PFSK-1 (cell line): ENCODE measurements around the gene RAB9B.

Experiments used
- FOXP2 ChIP-seq: optimal IDR thresholded peaks from 2 replicates; pipeline ENCODE3; 2011; ENCODE audit warnings: borderline replicate concordance, control low read depth, inconsistent platforms; ENCODE audit not compliant: insufficient read depth; ENCODE audit errors: extremely low read length, extremely low read depth
- POLR2AphosphoS5 ChIP-seq: IDR thresholded peaks from 2 replicates; pipeline ENCODE4 v1.6.1; 2012; ENCODE audit warnings: low read depth, mild to moderate bottlenecking, control low read depth, low read length, moderate library complexity
- SIN3A ChIP-seq: IDR thresholded peaks from 2 replicates; pipeline ENCODE4 v1.6.1; 2012; ENCODE audit warnings: mild to moderate bottlenecking, low read length, moderate library complexity, borderline replicate concordance; ENCODE audit not compliant: insufficient read depth
- TAF1 ChIP-seq: IDR thresholded peaks from 2 replicates; pipeline ENCODE4 v1.6.1; 2012; ENCODE audit warnings: low read length, control low read depth, borderline replicate concordance; ENCODE audit not compliant: insufficient read depth
- TF ChIP-seq, protein P1 (sequence below), 2 experiments: IDR thresholded peaks; 2 replicates each; pipeline versions ENCODE4 v1.6.1 to v1.8.0; 2011 to 2012; ENCODE audit warnings: low read depth in 2 of 2, low read length in 2 of 2, control low read depth in 1 of 2, inconsistent platforms in 1 of 2, mild to moderate bottlenecking in 1 of 2, moderate library complexity in 1 of 2; ENCODE audit not compliant: insufficient read depth in 1 of 2

Gene RAB9B

DNA sequence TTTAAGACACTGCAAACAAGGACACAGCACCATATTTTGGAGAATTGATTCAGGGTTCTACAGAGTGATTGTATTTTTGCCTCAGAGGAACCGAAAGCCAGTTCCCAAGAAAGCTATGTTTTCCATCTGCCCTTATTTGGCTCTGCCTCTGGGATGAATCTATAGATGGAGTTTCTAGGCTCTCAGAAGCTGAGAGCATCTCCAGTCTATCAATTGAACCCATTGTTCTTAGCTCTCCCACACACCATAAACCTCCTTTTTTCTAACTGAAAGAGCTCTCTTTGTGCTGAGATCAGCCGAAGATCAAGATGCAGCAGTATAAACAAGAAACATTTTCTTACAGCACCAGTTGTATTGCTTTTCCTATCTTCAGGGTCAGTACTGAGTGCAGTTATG is 38.5 kb downstream of the RAB9B start:
- TF ChIP-seq FOXP2 (no peak), SIN3A (no peak), POLR2AphosphoS5 (no peak), TAF1 (no peak)

DNA sequence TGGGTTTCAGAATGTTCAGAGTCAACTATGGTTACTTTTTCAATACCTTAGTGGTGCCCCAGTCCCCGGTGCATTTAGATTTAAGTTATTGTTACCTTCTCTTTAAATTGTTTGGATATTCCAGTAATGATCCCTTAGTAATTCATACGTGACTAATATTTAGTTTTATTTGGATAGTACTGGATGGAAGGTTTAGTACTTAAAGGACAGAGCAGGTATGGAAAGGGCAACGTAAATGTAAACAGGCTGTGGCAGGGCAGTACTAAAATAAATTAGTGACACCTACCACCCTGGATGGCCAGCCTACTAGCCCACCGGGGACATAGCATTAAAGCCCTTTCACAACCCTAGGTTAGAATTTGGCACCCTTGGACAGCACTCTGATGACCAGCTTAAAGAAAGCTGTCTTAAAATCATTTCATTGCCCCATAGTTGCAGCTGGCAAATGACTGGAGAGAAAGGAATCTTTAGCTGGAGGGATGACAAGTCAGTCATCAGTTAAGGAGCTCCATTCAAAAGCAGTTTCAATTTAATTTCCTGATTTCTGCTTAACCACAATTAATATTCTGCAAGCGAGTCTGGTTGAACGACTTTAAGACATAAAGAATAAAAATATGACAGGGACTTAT is 39.0 kb downstream of the RAB9B start:
- TF ChIP-seq TAF1 (no peak), SIN3A (no peak), FOXP2 (no peak), POLR2AphosphoS5 (no peak)
- TF ChIP-seq, protein P1, sequence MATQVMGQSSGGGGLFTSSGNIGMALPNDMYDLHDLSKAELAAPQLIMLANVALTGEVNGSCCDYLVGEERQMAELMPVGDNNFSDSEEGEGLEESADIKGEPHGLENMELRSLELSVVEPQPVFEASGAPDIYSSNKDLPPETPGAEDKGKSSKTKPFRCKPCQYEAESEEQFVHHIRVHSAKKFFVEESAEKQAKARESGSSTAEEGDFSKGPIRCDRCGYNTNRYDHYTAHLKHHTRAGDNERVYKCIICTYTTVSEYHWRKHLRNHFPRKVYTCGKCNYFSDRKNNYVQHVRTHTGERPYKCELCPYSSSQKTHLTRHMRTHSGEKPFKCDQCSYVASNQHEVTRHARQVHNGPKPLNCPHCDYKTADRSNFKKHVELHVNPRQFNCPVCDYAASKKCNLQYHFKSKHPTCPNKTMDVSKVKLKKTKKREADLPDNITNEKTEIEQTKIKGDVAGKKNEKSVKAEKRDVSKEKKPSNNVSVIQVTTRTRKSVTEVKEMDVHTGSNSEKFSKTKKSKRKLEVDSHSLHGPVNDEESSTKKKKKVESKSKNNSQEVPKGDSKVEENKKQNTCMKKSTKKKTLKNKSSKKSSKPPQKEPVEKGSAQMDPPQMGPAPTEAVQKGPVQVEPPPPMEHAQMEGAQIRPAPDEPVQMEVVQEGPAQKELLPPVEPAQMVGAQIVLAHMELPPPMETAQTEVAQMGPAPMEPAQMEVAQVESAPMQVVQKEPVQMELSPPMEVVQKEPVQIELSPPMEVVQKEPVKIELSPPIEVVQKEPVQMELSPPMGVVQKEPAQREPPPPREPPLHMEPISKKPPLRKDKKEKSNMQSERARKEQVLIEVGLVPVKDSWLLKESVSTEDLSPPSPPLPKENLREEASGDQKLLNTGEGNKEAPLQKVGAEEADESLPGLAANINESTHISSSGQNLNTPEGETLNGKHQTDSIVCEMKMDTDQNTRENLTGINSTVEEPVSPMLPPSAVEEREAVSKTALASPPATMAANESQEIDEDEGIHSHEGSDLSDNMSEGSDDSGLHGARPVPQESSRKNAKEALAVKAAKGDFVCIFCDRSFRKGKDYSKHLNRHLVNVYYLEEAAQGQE (IDR thresholded peaks at IDR 0.05; ENCODE audit: insufficient read depth in 1 of 2, low read depth in 2 of 2, low read length in 2 of 2), result no peak

DNA sequence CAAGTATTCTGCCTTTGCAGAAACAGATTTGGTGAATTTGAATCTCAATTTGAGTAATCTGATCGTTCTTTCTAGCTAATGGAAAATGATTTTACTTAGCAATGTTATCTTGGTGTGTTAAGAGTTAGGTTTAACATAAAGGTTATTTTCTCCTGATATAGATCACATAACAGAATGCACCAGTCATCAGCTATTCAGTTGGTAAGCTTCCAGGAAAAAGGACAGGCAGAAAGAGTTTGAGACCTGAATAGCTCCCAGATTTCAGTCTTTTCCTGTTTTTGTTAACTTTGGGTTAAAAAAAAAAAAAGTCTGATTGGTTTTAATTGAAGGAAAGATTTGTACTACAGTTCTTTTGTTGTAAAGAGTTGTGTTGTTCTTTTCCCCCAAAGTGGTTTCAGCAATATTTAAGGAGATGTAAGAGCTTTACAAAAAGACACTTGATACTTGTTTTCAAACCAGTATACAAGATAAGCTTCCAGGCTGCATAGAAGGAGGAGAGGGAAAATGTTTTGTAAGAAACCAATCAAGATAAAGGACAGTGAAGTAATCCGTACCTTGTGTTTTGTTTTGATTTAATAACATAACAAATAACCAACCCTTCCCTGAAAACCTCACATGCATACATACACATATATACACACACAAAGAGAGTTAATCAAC is 40.1 kb downstream of the RAB9B start:
- TF ChIP-seq FOXP2 (no peak), TAF1 (no peak)

DNA sequence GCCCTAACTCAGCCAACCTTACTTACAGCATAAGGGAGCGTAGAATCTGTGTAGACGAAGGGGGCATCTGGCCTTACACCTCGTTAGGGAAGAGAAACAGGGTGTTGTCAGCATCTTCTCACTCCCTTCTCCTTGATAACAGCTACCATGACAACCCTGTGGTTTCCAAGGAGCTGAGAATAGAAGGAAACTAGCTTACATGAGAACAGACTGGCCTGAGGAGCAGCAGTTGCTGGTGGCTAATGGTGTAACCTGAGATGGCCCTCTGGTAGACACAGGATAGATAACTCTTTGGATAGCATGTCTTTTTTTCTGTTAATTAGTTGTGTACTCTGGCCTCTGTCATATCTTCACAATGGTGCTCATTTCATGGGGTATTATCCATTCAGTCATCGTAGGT is 40.8 kb downstream of the RAB9B start:
- TF ChIP-seq POLR2AphosphoS5 (no peak), TAF1 (no peak), FOXP2 (no peak), SIN3A (no peak)
- TF ChIP-seq, protein P1 (IDR thresholded peaks at IDR 0.05; ENCODE audit: insufficient read depth in 1 of 2, low read depth in 2 of 2, low read length in 2 of 2), result no peak

DNA sequence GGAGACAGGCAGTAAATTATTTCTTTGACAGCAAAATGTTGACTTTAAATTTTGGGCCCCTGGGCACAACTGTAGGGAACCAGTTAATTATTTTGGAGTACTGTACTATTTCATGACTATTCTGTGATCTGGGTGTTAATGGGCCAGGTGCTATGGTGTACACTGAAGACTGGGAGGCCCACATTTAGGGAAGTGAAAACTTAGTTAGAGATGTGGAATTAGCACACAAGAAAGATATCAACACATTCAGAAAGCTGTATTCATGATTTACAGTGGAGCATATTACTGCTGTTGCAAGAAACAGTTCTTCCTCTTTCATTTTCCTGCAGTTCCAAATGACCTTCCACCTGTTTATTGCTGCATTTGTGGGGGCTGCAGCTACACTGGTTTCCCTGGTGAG is 43.1 kb downstream of the RAB9B start:
- TF ChIP-seq POLR2AphosphoS5 (no peak), SIN3A (no peak), FOXP2 (no peak), TAF1 (no peak)
- TF ChIP-seq, protein P1 (IDR thresholded peaks at IDR 0.05; ENCODE audit: insufficient read depth in 1 of 2, low read depth in 2 of 2, low read length in 2 of 2), result no peak

DNA sequence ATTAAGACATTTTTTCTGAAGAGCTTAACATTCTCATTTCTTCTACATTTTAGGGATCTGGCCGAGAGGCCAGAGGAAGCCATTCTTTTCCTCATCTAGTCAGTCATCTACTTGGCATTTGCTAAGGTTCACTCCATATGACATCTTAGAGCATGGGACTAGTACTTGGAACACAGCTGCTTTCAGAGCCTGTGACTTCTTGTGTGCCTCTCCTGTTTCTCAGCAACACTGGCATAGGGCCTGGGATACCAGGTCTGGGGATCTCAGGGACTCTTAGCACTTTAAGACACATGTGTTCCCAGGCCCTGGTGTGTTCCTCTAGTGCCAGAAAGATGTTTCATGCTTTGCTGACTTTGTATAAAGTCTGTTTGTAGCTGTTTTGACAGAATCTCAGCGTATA is 48.1 kb downstream of the RAB9B start:
- TF ChIP-seq, protein P1 (IDR thresholded peaks at IDR 0.05; ENCODE audit: insufficient read depth in 1 of 2, low read depth in 2 of 2, low read length in 2 of 2), result no peak
- TF ChIP-seq TAF1 (no peak), POLR2AphosphoS5 (no peak), FOXP2 (no peak), SIN3A (no peak)
